RWPE2 (cell line): ENCODE data around the gene SLC28A1.

Experiments used
- ATAC-seq: fragments of 200-7000 bp; cut with Tn5 transposase; 3 replicates; pipeline ENCODE4 v1.9.1; 2021; ENCODE audit warnings: low read depth
- DNase-seq: peaks from one replicate; pipeline ENCODE4 v3.0.0-alpha.2; 2020; ENCODE audit warnings: low spot score
- H3K27ac ChIP-seq: fragments of 450-650 bp; 2 replicates; pipeline ENCODE4 v1.5.1; 2017; ENCODE audit warnings: mild to moderate bottlenecking; ENCODE audit not compliant: poor library complexity, severe bottlenecking
- H3K27me3 ChIP-seq: fragments of 250-450 bp; sonication (Bioruptor Pico); 2 replicates; pipeline ENCODE4 v1.5.1; 2021; ENCODE audit warnings: mild to moderate bottlenecking, moderate library complexity; ENCODE audit not compliant: insufficient read depth, poor library complexity, severe bottlenecking
- H3K36me3 ChIP-seq: fragments of 250-450 bp; sonication (Bioruptor Pico); 2 replicates; pipeline ENCODE4 v1.5.1; 2020; ENCODE audit warnings: low read depth, mild to moderate bottlenecking, moderate library complexity
- H3K4me1 ChIP-seq: fragments of 250-450 bp; sonication (Bioruptor Pico); 2 replicates; pipeline ENCODE4 v1.5.1; 2021; ENCODE audit warnings: mild to moderate bottlenecking, moderate library complexity; ENCODE audit not compliant: insufficient read depth, poor library complexity, severe bottlenecking
- H3K4me3 ChIP-seq: fragments of 250-450 bp; sonication (Bioruptor Pico); 2 replicates; pipeline ENCODE4 v1.5.1; 2021; ENCODE audit warnings: mild to moderate bottlenecking, moderate library complexity; ENCODE audit not compliant: severe bottlenecking
- H3K9me3 ChIP-seq: fragments of 250-450 bp; sonication (Bioruptor Pico); 2 replicates; pipeline ENCODE4 v1.5.1; 2021; ENCODE audit warnings: mild to moderate bottlenecking, moderate library complexity; ENCODE audit not compliant: severe bottlenecking
- TF ChIP-seq, protein P1 (sequence below): fragments of 450-650 bp; IDR thresholded peaks from one replicate; pipeline ENCODE4 v1.5.1; 2017; ENCODE audit warnings: mild to moderate bottlenecking, moderate library complexity; ENCODE audit not compliant: poor library complexity, severe bottlenecking

Gene SLC28A1

DNA sequence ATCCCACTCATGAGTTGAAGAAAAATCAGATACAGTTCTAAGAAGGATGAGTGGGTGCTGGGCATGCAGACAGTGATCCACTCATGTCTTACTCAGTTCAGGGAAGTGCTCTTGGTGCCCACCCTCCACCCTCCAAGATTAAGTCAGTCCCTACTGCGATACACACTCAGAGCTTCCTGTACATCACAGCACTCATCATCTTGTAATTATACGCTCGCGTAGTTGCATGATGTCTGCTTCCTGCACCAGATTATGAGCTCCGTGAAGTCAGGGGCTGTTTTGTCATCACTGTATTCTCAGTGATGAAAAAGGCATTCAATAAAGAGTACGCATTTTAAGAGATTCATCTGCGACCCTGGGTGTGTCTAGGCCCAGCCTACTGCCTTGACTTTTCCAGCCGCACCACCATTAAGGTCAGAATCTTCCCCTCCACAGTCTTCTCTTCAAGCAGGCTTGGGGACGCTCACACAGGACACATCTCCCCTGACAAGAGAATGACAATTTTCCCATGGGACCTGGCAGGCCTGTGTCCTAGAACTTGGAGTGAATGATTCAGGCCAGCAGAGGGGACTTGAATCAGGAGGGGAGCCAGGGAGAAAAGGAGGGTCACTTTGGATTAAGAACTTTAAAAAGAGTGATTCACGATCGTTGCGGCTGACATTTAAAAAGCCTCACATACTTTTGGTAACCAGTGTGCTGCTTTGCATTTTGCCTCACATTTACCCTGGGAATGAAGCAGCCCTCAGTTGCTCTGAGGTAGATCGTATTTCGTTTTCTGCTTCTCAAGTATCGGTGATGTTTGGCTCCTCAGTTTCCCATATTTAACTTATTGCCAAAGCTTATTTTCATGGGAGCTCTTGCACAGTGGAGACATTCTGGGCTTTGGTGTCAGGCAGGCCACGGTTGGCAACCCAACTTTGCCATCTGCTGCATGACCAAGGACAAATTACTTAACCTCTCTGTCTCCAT lies 89.3 kb downstream of the SLC28A1 start:
- ATAC-seq = no peak
- no peaks in the 10 kb centered on the region for H3K36me3 ChIP-seq
- H3K27ac ChIP-seq = no peak overlapping the region
- H3K27me3 ChIP-seq = no peaks in the 10 kb centered on the region
- no peak overlapping the region for H3K4me3 ChIP-seq
- TF ChIP-seq, protein P1, sequence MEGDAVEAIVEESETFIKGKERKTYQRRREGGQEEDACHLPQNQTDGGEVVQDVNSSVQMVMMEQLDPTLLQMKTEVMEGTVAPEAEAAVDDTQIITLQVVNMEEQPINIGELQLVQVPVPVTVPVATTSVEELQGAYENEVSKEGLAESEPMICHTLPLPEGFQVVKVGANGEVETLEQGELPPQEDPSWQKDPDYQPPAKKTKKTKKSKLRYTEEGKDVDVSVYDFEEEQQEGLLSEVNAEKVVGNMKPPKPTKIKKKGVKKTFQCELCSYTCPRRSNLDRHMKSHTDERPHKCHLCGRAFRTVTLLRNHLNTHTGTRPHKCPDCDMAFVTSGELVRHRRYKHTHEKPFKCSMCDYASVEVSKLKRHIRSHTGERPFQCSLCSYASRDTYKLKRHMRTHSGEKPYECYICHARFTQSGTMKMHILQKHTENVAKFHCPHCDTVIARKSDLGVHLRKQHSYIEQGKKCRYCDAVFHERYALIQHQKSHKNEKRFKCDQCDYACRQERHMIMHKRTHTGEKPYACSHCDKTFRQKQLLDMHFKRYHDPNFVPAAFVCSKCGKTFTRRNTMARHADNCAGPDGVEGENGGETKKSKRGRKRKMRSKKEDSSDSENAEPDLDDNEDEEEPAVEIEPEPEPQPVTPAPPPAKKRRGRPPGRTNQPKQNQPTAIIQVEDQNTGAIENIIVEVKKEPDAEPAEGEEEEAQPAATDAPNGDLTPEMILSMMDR = no peak
- DNase-seq = no peak
- no peaks in the 10 kb centered on the region for H3K9me3 ChIP-seq
- no peaks in the 10 kb centered on the region for H3K4me1 ChIP-seq

DNA sequence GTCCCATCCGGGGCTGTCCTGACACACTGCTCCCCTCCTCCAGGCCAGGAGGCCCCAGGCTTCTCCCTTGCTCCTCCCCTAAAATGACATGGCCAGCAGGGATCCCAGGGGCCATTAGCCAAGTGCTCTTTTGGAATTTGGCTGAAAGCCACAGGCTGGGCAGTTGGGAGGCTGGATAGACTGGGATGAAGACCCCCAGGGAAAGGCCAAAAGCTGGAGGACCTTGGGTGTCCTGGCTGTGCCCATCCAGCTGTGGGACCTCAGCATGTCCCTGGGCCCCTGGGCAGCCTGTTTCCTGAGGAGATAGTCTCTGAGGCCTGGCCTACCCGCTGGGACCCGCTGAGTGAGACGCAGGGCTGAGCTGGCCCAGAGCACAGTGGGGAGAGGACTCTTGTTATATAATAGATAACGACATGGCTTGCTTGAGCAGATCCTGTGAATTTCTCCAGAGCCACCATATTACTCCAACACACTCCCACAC lies 91.4 kb downstream of the SLC28A1 start:
- Histone ChIP-seq H3K36me3 (no peaks in the 10 kb centered on the region), H3K9me3 (no peaks in the 10 kb centered on the region), H3K27me3 (no peaks in the 10 kb centered on the region), H3K4me3 (no peak overlapping the region), H3K4me1 (no peaks in the 10 kb centered on the region), H3K27ac (no peak overlapping the region)
- no peak for ATAC-seq
- TF ChIP-seq, protein P1 = no peak
- DNase-seq = no peak

DNA sequence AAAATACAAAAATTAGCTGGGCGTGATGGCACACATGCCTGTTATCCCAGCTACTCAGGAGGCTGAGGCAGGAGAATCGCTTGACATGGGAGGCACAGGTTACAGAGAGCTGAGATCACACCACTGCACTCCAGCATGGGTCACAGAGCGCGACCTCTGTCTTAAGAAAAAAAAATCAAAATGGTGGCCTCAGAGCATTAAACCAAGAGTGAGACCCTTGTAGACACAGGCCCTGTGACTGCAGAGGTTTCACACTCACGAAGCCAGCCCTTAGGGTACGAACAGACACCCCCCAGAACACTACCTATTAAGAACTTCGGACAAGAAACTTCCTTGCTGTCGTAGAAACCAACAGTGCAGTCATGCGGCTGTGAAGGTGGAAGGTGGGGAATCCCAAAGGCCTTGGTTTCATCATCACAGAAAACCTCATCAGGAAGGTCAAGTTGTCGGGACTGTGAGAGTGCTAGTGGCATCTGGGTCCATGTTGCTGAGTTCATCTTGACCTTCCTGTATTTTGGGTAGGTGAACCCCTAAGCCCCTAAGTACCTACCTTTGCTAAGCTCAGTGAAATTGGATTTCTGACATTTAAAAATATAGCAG lies 92.4 kb downstream of the SLC28A1 start:
- TF ChIP-seq, protein P1 = no peak
- Histone ChIP-seq H3K27me3 (no peaks in the 10 kb centered on the region), H3K27ac (no peak overlapping the region), H3K9me3 (no peaks in the 10 kb centered on the region), H3K36me3 (no peaks in the 10 kb centered on the region), H3K4me1 (no peaks in the 10 kb centered on the region), H3K4me3 (no peak overlapping the region)
- no peak for ATAC-seq
- DNase-seq = no peak

DNA sequence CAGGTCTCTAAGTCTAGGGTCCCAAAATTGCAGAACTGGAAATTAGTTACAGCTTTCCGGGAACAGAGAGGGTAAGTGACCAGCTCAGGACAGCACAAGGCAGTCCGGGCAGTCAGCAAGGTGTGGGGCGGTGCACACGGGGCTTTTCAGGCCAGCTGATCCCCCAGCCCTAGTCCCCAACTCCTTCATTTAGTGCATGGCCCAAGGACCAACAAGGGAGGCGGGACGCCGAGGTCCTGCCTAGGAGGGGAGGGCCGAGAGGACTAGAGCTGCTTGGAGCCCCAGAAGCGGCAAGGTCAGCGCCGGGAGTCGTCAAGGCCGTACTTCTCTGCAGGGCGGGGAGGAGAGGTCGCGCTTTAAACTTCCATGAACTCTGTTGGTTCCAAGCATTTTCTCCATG lies 95.2 kb downstream of the SLC28A1 start:
- Histone ChIP-seq H3K27me3 (no peaks in the 10 kb centered on the region), H3K4me1 (peaks cover 15% of the 10 kb centered on the region), H3K9me3 (no peaks in the 10 kb centered on the region), H3K36me3 (no peaks in the 10 kb centered on the region), H3K4me3 (no peak overlapping the region), H3K27ac (no peak overlapping the region)
- ATAC-seq (no peak), DNase-seq (no peak)
- TF ChIP-seq, protein P1 = no peak
